Measurements from ENCODE around the gene TMEM198.

Gene TMEM198

DNA sequence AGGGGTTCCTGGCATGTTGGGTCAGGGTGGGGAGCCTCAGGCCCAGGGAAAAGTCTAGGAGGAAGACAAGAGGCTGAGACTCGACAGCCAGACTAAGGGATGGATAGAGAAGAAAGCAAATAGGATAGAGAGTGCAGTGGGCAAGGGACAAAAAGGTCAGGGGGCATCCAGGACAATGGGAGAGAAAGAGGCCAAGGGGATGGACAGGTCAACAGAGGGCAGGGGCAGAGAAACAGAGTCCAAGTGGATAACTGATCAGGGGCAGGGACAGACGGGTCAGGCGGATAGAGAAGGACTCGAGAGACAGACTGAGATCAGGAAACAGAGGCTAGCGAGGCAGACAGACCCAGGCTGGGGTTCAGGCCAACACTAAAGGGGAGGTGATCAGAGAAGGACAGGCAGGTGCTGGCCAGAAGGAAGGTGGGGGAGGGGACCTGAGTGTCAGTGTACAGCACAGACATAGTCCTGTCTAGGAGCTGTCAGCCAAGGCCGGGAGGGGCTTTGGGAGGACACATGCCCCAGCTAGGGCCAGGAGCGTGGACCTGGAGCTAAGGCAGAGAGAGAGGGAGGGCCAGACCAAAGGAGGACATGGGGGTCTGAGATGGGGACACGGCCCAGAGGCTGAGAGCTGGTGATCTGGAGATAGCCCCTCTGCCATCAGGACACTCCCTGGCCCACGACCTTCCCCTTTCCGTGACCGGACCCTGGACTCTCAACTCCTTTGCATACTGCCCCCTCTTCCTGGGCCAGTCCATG, 17.3 kb upstream of the TMEM198 start:
- no peak for DNase-seq (ENCODE audit: low read depth)
- TF ChIP-seq, protein P1, sequence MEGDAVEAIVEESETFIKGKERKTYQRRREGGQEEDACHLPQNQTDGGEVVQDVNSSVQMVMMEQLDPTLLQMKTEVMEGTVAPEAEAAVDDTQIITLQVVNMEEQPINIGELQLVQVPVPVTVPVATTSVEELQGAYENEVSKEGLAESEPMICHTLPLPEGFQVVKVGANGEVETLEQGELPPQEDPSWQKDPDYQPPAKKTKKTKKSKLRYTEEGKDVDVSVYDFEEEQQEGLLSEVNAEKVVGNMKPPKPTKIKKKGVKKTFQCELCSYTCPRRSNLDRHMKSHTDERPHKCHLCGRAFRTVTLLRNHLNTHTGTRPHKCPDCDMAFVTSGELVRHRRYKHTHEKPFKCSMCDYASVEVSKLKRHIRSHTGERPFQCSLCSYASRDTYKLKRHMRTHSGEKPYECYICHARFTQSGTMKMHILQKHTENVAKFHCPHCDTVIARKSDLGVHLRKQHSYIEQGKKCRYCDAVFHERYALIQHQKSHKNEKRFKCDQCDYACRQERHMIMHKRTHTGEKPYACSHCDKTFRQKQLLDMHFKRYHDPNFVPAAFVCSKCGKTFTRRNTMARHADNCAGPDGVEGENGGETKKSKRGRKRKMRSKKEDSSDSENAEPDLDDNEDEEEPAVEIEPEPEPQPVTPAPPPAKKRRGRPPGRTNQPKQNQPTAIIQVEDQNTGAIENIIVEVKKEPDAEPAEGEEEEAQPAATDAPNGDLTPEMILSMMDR (IDR thresholded peaks at IDR 0.05; ENCODE audit: insufficient read depth, low read depth, low read length, missing control alignments), result no peak
- no peak overlapping the region for H3K4me3 ChIP-seq (ENCODE audit: low read length)

DNA sequence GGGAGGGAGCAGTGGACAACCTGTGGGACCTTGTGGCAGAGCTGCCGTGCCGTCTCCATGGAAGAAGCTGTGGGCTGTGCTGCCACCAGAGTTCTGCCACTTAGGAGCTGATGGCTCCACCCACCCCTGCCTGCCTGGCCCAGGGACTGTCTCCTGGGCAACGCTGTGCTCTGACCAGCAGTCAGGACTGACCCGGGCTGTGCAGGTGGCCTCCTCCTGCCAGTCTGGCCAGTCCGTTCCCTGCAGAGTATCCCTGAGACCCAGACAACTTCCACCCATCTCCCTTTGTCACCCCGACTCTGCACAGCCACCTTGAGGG, 16.8 kb upstream of the TMEM198 start:
- TF ChIP-seq, protein P1 (IDR thresholded peaks at IDR 0.05; ENCODE audit: insufficient read depth, low read depth, low read length, missing control alignments), result no peak
- no peak for DNase-seq (ENCODE audit: low read depth)
- H3K4me3 ChIP-seq (ENCODE audit: low read length), result no peak overlapping the region

DNA sequence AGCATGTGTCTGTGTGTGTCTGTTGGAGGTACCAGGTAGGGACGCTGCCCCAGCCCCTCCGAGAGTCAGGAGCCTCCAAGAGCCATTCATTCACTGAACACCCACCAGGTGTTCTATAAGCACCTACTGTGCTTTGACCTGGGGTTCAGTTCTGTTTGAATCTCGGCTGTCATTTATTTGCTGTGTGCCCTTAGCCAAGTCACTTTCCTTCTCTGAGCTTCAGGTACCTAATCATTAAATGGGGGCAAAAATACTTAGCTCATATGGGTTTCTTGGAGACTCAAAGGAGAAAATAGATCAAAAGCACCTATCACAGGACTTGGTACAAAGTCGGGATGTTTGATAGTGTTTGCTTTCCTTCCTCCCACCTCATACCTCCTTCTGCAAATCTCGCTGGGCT, 16.4 kb upstream of the TMEM198 start:
- TF ChIP-seq, protein P1 (IDR thresholded peaks at IDR 0.05; ENCODE audit: insufficient read depth, low read depth, low read length, missing control alignments), result no peak
- DNase-seq (ENCODE audit: low read depth), result no peak
- H3K4me3 ChIP-seq (ENCODE audit: low read length), result no peak overlapping the region

DNA sequence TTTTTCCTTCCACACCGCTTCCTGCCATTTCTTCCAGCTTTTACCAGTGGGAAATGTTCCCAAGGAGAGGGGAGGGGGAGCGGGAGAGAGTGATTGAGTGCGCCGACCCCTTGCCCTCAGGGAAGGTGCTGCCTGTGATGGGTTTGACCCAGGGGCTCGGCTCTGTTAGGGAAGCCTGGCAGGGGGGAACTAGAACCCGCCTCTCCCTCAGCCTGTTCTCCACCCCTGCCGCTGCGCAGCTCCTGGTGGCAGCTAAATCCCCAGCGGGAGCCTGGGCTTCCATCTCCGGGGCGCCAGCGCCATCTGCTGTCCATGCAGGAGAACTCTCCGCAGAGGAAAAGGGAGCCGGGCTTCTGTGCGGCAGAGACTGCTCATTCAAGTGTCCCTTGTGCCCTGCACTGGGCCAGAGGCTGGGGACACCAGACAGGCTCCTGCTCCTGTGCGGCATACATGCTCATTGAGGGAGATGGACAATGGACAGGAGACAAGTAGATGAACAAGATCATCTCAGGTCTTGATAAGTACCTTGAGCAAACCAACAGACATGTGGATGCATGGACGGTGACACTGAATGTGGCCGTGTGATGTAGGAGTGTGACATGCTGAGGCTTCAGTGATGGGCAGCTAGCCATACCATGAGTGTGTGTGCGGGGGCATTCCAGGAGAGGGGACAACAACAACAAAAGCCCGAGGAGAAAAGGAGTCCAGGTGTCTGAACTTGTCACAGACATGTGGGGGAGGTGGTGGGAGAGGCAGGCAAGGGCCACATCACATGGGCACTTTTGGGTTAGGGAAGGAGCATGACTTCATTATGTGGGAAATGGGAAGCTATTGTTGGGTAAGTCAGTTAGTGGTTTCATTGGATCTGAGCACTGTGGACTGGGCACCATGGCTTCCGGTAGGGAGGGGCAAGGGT, 13.5 kb upstream of the TMEM198 start:
- peak; percentile 83 for DNase-seq (ENCODE audit: low read depth)
- TF ChIP-seq, protein P1 (IDR thresholded peaks at IDR 0.05; ENCODE audit: insufficient read depth, low read depth, low read length, missing control alignments), result peak; percentile 95
- no peak overlapping the region for H3K4me3 ChIP-seq (ENCODE audit: low read length)

DNA sequence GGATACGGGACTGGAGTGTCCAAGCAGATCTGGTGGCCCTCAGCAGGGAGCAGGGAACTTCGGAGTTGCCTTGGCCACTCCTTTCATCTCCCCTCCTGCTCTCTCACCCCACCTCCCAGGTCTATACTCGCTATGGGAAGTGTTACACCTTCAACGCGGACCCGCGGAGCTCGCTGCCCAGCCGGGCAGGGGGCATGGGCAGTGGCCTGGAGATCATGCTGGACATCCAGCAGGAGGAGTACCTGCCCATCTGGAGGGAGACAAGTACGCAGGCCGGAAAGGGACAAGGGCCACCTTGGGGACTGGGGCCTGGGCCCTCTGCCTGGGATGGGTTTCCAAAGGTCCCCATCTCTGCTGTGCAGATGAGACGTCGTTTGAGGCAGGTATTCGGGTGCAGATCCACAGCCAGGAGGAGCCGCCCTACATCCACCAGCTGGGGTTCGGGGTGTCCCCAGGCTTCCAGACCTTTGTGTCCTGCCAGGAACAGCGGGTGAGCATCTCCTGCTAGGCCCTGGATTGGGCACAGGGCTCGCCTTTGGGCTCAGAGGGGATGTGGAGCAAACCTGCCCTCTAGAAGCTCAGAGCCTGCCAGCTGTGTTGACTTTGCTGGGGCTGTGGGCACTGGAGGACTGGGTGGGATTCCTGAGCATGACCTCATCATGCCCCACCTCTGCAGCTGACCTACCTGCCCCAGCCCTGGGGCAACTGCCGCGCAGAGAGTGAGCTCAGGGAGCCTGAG, 12.0 kb upstream of the TMEM198 start:
- no peak overlapping the region for H3K4me3 ChIP-seq (ENCODE audit: low read length)
- TF ChIP-seq, protein P1 (IDR thresholded peaks at IDR 0.05; ENCODE audit: insufficient read depth, low read depth, low read length, missing control alignments), result no peak
- DNase-seq (ENCODE audit: low read depth), result no peak

DNA sequence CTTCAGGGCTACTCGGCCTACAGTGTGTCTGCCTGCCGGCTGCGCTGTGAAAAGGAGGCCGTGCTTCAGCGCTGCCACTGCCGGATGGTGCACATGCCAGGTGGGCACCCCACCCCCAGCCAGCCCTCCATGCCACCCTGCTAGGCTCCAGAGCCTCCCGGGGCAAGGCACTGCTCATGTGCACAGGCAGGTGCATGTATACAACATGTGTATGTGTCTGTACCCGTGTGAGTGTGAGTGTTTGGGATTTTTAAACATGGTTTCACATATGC, 11.5 kb upstream of the TMEM198 start:
- TF ChIP-seq, protein P1 (IDR thresholded peaks at IDR 0.05; ENCODE audit: insufficient read depth, low read depth, low read length, missing control alignments), result no peak
- H3K4me3 ChIP-seq (ENCODE audit: low read length), result no peak overlapping the region
- DNase-seq (ENCODE audit: low read depth), result no peak

Data from epithelial cell of esophagus (primary cell).